ENCODE data around the gene GPC3.

DNA sequence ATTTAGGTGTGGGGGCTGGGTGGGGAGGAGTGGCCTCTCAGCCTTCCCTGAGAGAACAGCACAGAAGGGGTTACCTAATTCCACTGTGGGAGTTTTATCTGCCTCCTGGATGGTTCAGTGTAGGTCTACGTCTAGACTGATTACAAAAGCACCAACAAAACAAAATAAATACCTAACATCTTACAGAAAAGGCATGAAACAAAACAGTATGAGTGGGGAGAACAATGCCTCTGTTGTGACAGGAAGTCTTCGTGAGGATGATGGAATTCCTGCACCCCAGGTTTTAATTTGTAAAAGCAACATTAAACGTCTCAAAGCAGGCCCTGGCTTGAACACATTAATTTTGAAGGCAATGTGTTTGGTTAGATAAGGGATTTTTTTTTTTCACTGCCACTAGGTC, 458.0 kb downstream of the GPC3 start:
- no peak for TF ChIP-seq CTCF (IDR thresholded peaks at IDR 0.05)
- no peak for TF ChIP-seq POLR2AphosphoS5 (IDR thresholded peaks at IDR 0.05)
